Neural progenitor cell (in vitro differentiated cells): ENCODE data around the gene RGS1. TPM values are rescaled to one million over a fixed set of nuclear protein-coding genes. Genes with fewer than 3 reads are reported as not detected.

Experiments
- DNase-seq: peaks from one replicate; pipeline ENCODE4 v3.0.0-alpha.2; 2016; ENCODE audit warnings: low spot score
- H2AFZ ChIP-seq: fragments of 200-600 bp; sonication (generic); replicated peaks from 2 replicates; pipeline ENCODE4 v1.6.1; 2016; ENCODE audit warnings: antibody characterized with exemption
- H3F3A ChIP-seq: fragments of 200-600 bp; sonication (generic); 2 replicates; pipeline ENCODE4 v1.6.1; 2016; ENCODE audit warnings: antibody characterized with exemption, low read depth
- H3K27ac ChIP-seq: fragments of 200-600 bp; sonication (generic); 2 replicates; pipeline ENCODE4 v1.5.1; 2016; ENCODE audit warnings: mild to moderate bottlenecking
- H3K27me3 ChIP-seq: fragments of 200-600 bp; sonication (generic); 2 replicates; pipeline ENCODE4 v1.6.1; 2016; ENCODE audit warnings: mild to moderate bottlenecking, moderate library complexity
- H3K36me3 ChIP-seq: fragments of 200-600 bp; sonication (generic); 2 replicates; pipeline ENCODE4 v1.5.1; 2016
- H3K4me1 ChIP-seq: fragments of 200-600 bp; sonication (generic); 2 replicates; pipeline ENCODE4 v1.6.1; 2016; ENCODE audit warnings: mixed run types
- H3K4me2 ChIP-seq: fragments of 200-600 bp; sonication (generic); 2 replicates; pipeline ENCODE4 v1.6.1; 2016
- H3K4me3 ChIP-seq: fragments of 200-600 bp; sonication (generic); 2 replicates; pipeline ENCODE4 v1.5.1; 2016
- H3K79me2 ChIP-seq: fragments of 200-600 bp; sonication (generic); 2 replicates; pipeline ENCODE4 v1.6.1; 2016; ENCODE audit warnings: low read depth
- H3K9ac ChIP-seq: fragments of 200-600 bp; sonication (generic); 2 replicates; pipeline ENCODE4 v1.6.1; 2016
- H3K9me3 ChIP-seq: fragments of 200-600 bp; sonication (generic); 2 replicates; pipeline ENCODE4 v1.5.1; 2016; ENCODE audit warnings: low read depth
- H4K20me1 ChIP-seq: fragments of 200-600 bp; sonication (generic); 2 replicates; pipeline ENCODE4 v1.6.1; 2016; ENCODE audit warnings: low read depth
- H3K27ac Mint-ChIP-seq: 3 replicates; pipeline ENCODE4 v1.8.0; 2021; ENCODE audit warnings: mixed read lengths
- H3K27me3 Mint-ChIP-seq: 2 replicates; pipeline ENCODE4 v1.8.0; 2022; ENCODE audit warnings: low read depth, mild to moderate bottlenecking, inconsistent platforms, moderate library complexity, mixed read lengths; ENCODE audit not compliant: insufficient read depth
- H3K36me3 Mint-ChIP-seq: 3 replicates; pipeline ENCODE4 v1.8.0; 2021; ENCODE audit warnings: mixed read lengths
- H3K4me1 Mint-ChIP-seq: 3 replicates; pipeline ENCODE4 v1.8.0; 2021; ENCODE audit warnings: mixed read lengths
- H3K4me3 Mint-ChIP-seq: 3 replicates; pipeline ENCODE4 v1.8.0; 2021; ENCODE audit warnings: mild to moderate bottlenecking, moderate library complexity, mixed read lengths
- H3K9me3 Mint-ChIP-seq: 3 replicates; pipeline ENCODE4 v1.8.0; 2020; ENCODE audit warnings: mixed read lengths
- EZH2 ChIP-seq: fragments of 200-600 bp; sonication (generic); IDR thresholded peaks from 2 replicates; pipeline ENCODE4 v1.6.1; 2017; ENCODE audit warnings: antibody characterized with exemption, mild to moderate bottlenecking, moderate library complexity
- EZH2phosphoT487 ChIP-seq: fragments of 200-600 bp; sonication (generic); IDR thresholded peaks from 2 replicates; pipeline ENCODE4 v1.6.1; 2017; ENCODE audit warnings: antibody characterized with exemption
- total RNA-seq: library from RNA; depleted of rRNA; stranded (reverse); fragments of >200 nt; gene quantifications from 2 replicates; pipeline ENCODE4 v1.2.3, GENCODE V29; 2015; ENCODE audit warnings: low replicate concordance
- TF ChIP-seq, protein P1 (sequence below): fragments of 200-600 bp; sonication (generic); IDR thresholded peaks from 2 replicates; pipeline ENCODE4 v1.5.1; 2017; ENCODE audit warnings: antibody characterized with exemption, mild to moderate bottlenecking

RGS1 gene
- total RNA-seq, 1 donor from 2014 or later, result not detected

DNA sequence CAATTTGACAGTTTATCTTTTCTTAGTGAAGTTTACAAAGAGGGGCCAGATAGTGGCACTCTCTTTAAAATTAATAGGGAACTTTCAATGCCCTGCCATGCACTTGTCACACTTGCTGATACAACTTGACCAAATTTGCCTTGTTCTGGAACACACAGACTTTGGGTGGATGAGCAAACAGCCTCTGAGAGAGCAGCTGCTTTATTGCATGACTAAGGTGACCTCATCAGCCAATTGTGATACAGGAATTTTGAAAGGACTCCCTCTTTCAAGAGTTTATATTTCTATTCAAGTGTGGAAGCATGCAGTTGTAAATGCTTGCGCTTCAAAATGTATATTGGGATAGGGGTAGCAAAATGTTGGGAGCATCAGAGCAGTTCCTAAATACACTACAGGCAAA, 2.1 kb upstream of the RGS1 start:
- Histone ChIP-seq H3K4me1 (no peaks in the 10 kb centered on the region), H3K36me3 (no peaks in the 10 kb centered on the region), H4K20me1 (no peaks in the 10 kb centered on the region), H3K9ac (no peak overlapping the region), H3K79me2 (no peaks in the 10 kb centered on the region), H3K4me2 (no peak overlapping the region), H2AFZ (no peak overlapping the region), H3K27me3 (no peaks in the 10 kb centered on the region), H3K4me3 (no peak overlapping the region), H3K27ac (no peak overlapping the region), H3K9me3 (no peaks in the 10 kb centered on the region), H3F3A (no peaks in the 10 kb centered on the region)
- Mint-ChIP-seq H3K4me3 (no peak overlapping the region), H3K36me3 (no peaks in the 10 kb centered on the region), H3K4me1 (peaks cover 9% of the 10 kb centered on the region), H3K27me3 (no peaks in the 10 kb centered on the region), H3K9me3 (peaks cover 10% of the 10 kb centered on the region), H3K27ac (no peak overlapping the region)
- TF ChIP-seq EZH2phosphoT487 (no peak), EZH2 (no peak)
- TF ChIP-seq, protein P1, sequence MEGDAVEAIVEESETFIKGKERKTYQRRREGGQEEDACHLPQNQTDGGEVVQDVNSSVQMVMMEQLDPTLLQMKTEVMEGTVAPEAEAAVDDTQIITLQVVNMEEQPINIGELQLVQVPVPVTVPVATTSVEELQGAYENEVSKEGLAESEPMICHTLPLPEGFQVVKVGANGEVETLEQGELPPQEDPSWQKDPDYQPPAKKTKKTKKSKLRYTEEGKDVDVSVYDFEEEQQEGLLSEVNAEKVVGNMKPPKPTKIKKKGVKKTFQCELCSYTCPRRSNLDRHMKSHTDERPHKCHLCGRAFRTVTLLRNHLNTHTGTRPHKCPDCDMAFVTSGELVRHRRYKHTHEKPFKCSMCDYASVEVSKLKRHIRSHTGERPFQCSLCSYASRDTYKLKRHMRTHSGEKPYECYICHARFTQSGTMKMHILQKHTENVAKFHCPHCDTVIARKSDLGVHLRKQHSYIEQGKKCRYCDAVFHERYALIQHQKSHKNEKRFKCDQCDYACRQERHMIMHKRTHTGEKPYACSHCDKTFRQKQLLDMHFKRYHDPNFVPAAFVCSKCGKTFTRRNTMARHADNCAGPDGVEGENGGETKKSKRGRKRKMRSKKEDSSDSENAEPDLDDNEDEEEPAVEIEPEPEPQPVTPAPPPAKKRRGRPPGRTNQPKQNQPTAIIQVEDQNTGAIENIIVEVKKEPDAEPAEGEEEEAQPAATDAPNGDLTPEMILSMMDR, result no peak
- no peak for DNase-seq

DNA sequence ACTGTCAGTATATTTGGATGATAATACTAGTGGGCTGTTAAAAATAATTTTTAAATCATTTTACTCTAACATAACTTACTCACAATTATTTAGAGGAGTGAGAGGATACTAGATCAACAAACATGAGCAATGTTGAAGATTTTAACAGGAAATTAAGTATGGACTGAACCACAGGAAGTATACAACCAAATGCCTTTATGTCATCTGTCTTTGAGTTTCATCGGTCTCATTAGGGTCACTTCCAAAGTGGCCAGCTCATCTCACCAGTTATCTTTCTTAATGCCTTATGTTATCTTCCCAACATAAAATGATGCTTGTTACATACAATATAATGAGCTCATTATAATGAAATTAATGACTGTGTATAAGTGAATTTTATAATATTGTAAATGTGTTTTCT, 1.5 kb upstream of the RGS1 start:
- Histone ChIP-seq H4K20me1 (no peaks in the 10 kb centered on the region), H3K4me2 (no peak overlapping the region), H2AFZ (no peak overlapping the region), H3F3A (no peaks in the 10 kb centered on the region), H3K27ac (no peak overlapping the region), H3K79me2 (no peaks in the 10 kb centered on the region), H3K4me3 (no peak overlapping the region), H3K27me3 (no peaks in the 10 kb centered on the region), H3K36me3 (no peaks in the 10 kb centered on the region), H3K9ac (no peak overlapping the region), H3K4me1 (no peaks in the 10 kb centered on the region), H3K9me3 (no peaks in the 10 kb centered on the region)
- peaks cover 8% of the 10 kb centered on the region for H3K9me3 Mint-ChIP-seq
- H3K36me3 Mint-ChIP-seq, result no peaks in the 10 kb centered on the region
- DNase-seq, result no peak
- no peak overlapping the region for H3K27ac Mint-ChIP-seq
- no peak overlapping the region for H3K4me3 Mint-ChIP-seq
- H3K4me1 Mint-ChIP-seq, result peaks cover 8% of the 10 kb centered on the region
- TF ChIP-seq, protein P1, result no peak
- TF ChIP-seq EZH2phosphoT487 (no peak), EZH2 (no peak)
- H3K27me3 Mint-ChIP-seq, result no peaks in the 10 kb centered on the region

DNA sequence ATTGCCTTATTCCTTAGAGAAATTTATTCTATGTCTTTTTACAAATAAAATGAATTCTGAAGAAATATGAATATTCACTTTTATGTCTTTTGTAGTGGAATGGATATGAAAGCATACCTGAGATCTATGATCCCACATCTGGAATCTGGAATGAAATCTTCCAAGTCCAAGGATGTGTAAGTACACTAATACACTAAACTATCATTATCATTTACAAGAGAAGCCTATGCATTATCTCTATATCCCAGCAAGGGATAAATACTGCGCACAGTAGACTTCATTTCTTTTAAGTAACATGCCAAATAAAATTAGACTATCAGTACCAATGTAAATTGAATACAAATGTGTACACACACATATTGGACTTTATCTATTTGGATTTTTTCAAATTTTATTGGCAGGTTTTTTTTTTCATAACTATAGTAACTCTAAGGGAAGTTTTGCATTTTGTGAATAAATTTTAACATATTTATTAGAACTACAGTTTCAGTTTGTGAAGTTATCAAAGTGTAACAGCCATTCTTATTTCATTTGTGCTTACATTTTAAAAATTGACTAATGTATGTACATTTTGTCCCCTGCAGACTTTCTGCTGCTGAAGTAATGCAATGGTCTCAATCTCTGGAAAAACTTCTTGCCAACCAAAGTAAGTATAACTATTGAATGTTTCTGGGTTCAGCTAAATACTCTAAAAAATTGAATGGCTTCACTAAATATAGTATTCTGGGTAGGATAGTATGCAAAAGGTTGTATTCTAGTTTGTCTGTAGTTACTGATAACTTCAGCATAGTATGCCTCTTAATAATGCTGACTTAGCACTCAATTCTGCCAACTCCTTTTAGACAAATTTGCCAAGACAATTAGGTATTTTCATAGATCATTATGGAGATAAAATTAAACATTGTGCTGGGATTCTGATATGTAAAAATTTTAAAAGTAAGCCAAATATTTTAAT, 894 bp downstream of the RGS1 start:
- no peaks in the 10 kb centered on the region for H3K9me3 Mint-ChIP-seq
- TF ChIP-seq, protein P1, result no peak
- no peak for TF ChIP-seq EZH2phosphoT487
- TF ChIP-seq EZH2, result no peak
- H3K36me3 Mint-ChIP-seq, result no peaks in the 10 kb centered on the region
- Histone ChIP-seq H3K4me1 (no peaks in the 10 kb centered on the region), H2AFZ (no peak overlapping the region), H3K27ac (no peak overlapping the region), H3K36me3 (no peaks in the 10 kb centered on the region), H3K9me3 (no peaks in the 10 kb centered on the region), H3K79me2 (no peaks in the 10 kb centered on the region), H4K20me1 (no peaks in the 10 kb centered on the region), H3F3A (no peaks in the 10 kb centered on the region), H3K9ac (no peak overlapping the region), H3K4me3 (no peak overlapping the region), H3K27me3 (no peaks in the 10 kb centered on the region), H3K4me2 (no peak overlapping the region)
- no peak for DNase-seq
- H3K27me3 Mint-ChIP-seq, result no peaks in the 10 kb centered on the region
- no peak overlapping the region for H3K4me3 Mint-ChIP-seq
- H3K4me1 Mint-ChIP-seq, result peaks cover 4% of the 10 kb centered on the region
- no peak overlapping the region for H3K27ac Mint-ChIP-seq
